ENCODE measurements around the gene CREBRF.
"Not testable (repeated sequence)": the region's sequence is repeated elsewhere in the genome, so short reads cannot be mapped to it uniquely, and the experiment has no call there.

Gene CREBRF

DNA sequence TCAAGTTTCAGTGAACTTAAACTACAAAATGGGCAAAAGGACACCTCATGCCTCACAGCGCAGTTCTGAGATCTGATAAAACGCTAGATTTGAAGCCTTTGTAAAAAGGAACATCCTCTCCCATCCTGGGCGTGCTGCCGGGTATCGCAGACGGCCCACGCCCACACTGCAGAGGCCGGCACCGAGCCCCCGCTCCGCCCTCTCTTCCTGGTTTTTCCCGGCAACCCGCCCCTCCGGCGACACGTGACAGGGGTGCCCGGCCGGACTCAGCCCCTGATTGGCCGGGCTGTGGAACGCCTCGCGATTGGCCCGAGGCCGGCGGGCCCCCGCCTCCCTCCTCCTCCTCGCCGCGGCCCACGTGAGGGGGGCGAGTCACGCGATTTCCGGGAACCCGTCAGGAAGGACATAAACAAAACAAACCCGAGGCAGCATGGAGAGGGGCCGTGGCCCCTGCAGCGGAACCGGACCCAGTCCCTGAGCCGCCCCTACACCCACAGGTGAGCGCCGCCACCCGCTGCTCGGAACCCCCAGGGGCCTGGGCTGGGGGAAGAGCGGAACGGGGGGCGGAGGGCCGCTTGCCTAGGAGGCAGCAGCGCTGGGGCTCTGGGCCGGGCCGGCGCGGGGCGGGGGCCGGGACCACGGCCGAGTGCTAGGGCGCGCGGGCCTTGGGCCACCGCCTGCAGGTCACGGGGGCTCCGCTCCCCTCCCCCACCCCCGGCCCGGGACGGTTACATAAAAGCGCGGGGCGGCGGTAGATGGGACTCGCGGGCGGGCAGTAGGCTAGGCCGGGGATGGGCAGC, at the start of gene CREBRF:
Gene CREBRF, plus strand, starts transcription at position 370 of the 800 bp plus-strand sequence. CDS start 24,424 bp downstream, outside the sequence.
- Histone ChIP-seq H3K36me3 (ENCODE audit: insufficient read depth, low read length) (no peaks in the 10 kb centered on the region), H3K4me3 (ENCODE audit: low read length) (peak within 1 kb of the TSS; percentile 76), H2AFZ (ENCODE audit: low read depth, low read length) (peak within 1 kb of the TSS; percentile 64), H3K9me3 (ENCODE audit: low read length) (no peaks in the 10 kb centered on the region), H3K4me1 (ENCODE audit: insufficient read depth, low read length) (peaks cover 3% of the 10 kb centered on the region), H3K27me3 (ENCODE audit: insufficient read depth, low read length) (no peaks in the 10 kb centered on the region)

DNA sequence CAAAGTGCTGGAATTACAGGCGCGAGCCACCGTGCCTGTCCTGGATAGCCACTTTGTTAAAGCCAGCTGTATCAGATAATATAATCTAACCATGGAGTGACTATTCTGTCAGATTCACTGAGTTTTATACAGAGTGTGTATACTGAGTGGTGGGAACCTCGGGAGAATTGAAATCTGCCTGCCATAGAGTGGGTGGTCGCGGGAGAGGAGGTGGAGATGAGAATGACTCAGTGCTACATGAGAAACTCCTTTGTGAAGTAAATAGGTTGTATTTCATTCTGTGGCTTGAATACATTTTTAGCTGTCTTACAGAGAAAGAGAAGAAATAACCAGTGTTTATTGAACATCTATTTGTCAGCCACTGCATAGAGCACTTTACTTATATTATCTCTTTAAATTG, 46.1 kb upstream of the CREBRF start:
- Histone ChIP-seq H3K9me3 (ENCODE audit: low read length) (no peaks in the 10 kb centered on the region), H3K4me1 (ENCODE audit: insufficient read depth, low read length) (peaks cover 6% of the 10 kb centered on the region), H3K27me3 (ENCODE audit: insufficient read depth, low read length) (no peaks in the 10 kb centered on the region), H3K36me3 (ENCODE audit: insufficient read depth, low read length) (peaks cover 2% of the 10 kb centered on the region), H2AFZ (ENCODE audit: low read depth, low read length) (no peak overlapping the region), H3K4me3 (ENCODE audit: low read length) (no peak overlapping the region)

DNA sequence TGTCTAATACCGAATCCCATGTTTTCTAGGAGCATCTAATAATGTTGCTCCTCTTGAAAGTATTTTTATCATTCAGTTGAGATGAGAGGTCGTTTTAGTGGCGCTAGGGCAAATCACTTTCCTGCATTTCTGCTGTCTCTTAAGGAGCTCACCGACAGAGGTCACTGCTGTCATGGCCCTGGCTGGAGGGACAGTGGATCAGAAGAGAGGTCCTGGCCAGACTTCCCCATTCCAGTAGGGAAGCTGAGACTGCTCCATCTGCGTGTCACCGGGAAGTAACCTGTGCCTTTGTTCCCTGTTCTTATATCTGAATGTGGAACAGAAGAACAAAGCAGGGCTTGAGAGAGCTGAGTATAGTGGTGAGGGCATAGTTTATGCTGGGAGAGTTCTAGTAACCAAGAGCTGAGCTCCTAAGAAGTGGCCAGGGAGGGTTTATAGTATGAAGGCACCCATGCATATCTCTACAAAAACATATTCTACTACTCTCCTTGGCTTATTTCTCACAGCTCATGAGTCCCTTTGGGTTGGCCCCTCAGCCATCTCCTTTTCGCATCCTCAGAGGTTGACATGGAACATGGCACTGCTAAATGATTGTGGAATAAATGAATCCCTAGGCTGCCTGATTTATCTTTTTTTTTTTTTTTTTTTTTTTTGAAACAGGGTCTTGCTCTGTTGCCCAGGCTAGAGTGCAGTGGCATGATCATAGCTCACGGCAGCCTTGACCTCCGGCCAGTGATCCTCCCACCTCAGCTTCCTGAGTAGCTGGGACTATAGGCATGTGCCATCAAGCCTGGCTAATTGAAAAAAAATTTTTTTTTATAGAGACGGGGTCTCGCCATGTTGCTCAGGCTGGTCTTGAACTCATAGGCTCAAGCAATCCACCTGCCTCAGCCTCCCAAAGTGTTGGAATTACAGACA, 45.3 kb upstream of the CREBRF start:
- Histone ChIP-seq H3K27me3 (ENCODE audit: insufficient read depth, low read length) (no peaks in the 10 kb centered on the region), H2AFZ (ENCODE audit: low read depth, low read length) (no peak overlapping the region), H3K4me3 (ENCODE audit: low read length) (no peak overlapping the region), H3K36me3 (ENCODE audit: insufficient read depth, low read length) (peaks cover 2% of the 10 kb centered on the region), H3K4me1 (ENCODE audit: insufficient read depth, low read length) (peaks cover 6% of the 10 kb centered on the region), H3K9me3 (ENCODE audit: low read length) (no peaks in the 10 kb centered on the region)

DNA sequence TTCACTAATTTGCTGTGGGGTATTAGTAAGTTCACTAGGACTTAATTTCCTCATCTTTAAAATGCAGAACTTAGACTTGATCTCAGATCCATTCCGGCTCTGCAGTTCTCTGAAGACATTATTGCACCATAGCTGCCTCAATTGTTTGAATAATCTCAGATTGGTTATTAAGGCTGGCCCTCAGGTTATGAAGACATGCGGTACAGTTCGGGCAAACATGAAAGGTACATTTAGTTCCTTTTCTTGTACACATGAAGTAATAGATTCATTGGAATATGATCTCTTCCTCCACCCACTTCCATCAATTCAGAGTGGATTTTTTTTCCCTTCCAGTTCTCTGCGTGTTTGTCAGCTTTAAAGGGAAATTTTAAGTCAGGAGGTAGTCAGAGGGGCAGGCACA, 44.6 kb upstream of the CREBRF start:
- Histone ChIP-seq H3K36me3 (ENCODE audit: insufficient read depth, low read length) (peaks cover 2% of the 10 kb centered on the region), H3K4me3 (ENCODE audit: low read length) (no peak overlapping the region), H3K27me3 (ENCODE audit: insufficient read depth, low read length) (no peaks in the 10 kb centered on the region), H3K9me3 (ENCODE audit: low read length) (no peaks in the 10 kb centered on the region), H3K4me1 (ENCODE audit: insufficient read depth, low read length) (peaks cover 6% of the 10 kb centered on the region), H2AFZ (ENCODE audit: low read depth, low read length) (no peak overlapping the region)

DNA sequence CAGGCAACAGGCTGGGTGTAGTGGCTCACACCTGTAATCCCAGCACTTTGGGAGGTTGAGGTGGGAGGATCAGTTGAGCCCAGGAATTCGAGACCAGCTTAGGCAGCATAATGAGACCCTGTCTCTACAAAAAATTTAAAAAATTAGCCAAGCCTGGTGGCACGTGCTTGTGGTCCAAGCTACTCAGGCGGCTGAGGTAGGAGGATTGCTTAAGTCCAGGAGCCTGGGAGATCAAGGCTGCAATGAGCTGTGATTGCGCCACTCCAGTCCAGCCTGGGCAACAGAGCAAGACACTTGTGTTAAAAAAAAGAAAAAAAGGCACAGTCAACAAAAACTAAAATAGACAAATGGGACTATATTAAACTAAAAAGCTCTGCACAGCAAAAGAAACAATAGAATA, 43.3 kb upstream of the CREBRF start:
- no peak overlapping the region for H3K4me3 ChIP-seq (ENCODE audit: low read length)
- H3K4me1 ChIP-seq (ENCODE audit: insufficient read depth, low read length) = peaks cover 6% of the 10 kb centered on the region
- peaks cover 2% of the 10 kb centered on the region for H3K36me3 ChIP-seq (ENCODE audit: insufficient read depth, low read length)
- H2AFZ ChIP-seq (ENCODE audit: low read depth, low read length) = no peak overlapping the region
- H3K9me3 ChIP-seq (ENCODE audit: low read length) = no peaks in the 10 kb centered on the region
- no peaks in the 10 kb centered on the region for H3K27me3 ChIP-seq (ENCODE audit: insufficient read depth, low read length)

- Histone ChIP-seq H3K36me3 (ENCODE audit: insufficient read depth, low read length) (peaks cover 2% of the 10 kb centered on the region), H3K4me3 (ENCODE audit: low read length) (no peak overlapping the region), H3K4me1 (ENCODE audit: insufficient read depth, low read length) (peaks cover 6% of the 10 kb centered on the region), H3K27me3 (ENCODE audit: insufficient read depth, low read length) (no peaks in the 10 kb centered on the region), H2AFZ (ENCODE audit: low read depth, low read length) (no peak overlapping the region), H3K9me3 (ENCODE audit: low read length) (no peaks in the 10 kb centered on the region)
Measured at GRCh38 chr5:173014671-173015070, 41.5 kb upstream of the CREBRF start.

DNA sequence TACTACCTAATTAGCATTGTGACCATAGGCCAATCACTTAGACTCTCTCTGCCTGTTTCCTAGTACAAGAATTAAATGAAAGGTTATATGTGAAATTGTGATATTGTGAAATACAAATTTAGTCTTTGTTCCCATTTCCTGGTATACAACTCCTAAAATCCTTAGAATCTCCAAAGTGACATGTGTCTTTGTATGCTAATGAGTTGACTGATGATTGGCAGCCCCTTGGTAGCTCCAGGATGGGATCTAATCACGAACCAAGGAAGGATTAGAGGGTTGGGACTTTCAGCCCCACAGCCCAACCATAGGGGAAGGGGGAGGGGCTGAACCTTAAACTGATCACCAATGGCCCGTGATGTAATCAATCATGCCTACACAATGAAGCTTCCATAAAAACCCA, 41.0 kb upstream of the CREBRF start:
- peaks cover 6% of the 10 kb centered on the region for H3K36me3 ChIP-seq (ENCODE audit: insufficient read depth, low read length)
- H3K27me3 ChIP-seq (ENCODE audit: insufficient read depth, low read length) = no peaks in the 10 kb centered on the region
- no peaks in the 10 kb centered on the region for H3K9me3 ChIP-seq (ENCODE audit: low read length)
- H3K4me3 ChIP-seq (ENCODE audit: low read length) = no peak overlapping the region
- peaks cover 6% of the 10 kb centered on the region for H3K4me1 ChIP-seq (ENCODE audit: insufficient read depth, low read length)
- no peak overlapping the region for H2AFZ ChIP-seq (ENCODE audit: low read depth, low read length)

GRCh38 chr5:173015598-173016455, 40.3 kb upstream of the CREBRF start:
- H3K4me3 ChIP-seq (ENCODE audit: low read length) = no peak overlapping the region
- H3K4me1 ChIP-seq (ENCODE audit: insufficient read depth, low read length) = peaks cover 1% of the 10 kb centered on the region
- H3K27me3 ChIP-seq (ENCODE audit: insufficient read depth, low read length) = no peaks in the 10 kb centered on the region
- no peak overlapping the region for H2AFZ ChIP-seq (ENCODE audit: low read depth, low read length)
- H3K9me3 ChIP-seq (ENCODE audit: low read length) = no peaks in the 10 kb centered on the region
- peaks cover 8% of the 10 kb centered on the region for H3K36me3 ChIP-seq (ENCODE audit: insufficient read depth, low read length)

DNA sequence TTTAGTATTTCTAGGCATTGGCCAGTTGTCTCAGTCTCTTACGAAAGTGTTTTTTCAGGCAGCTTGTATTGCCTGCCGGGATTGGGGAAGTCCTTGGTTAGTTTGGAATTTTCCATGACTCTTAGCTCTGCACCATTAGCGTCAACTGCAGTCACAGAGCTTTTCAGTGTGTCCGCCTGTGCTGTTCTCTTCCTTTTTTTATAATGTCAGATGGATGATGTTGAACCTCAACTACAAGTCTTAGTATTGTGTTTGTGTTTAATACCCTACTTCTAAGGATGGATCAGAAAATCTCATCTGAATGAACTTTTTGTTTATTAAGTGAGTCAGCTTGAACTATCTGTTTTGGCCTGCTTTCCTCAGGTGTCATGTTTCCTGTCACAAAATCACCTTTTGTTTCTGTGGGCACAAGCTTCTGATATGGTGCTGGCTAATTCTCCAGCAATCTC, 39.5 kb upstream of the CREBRF start:
- Histone ChIP-seq H3K4me1 (ENCODE audit: insufficient read depth, low read length) (no peaks in the 10 kb centered on the region), H3K4me3 (ENCODE audit: low read length) (no peak overlapping the region), H3K9me3 (ENCODE audit: low read length) (no peaks in the 10 kb centered on the region), H3K36me3 (ENCODE audit: insufficient read depth, low read length) (peaks cover 13% of the 10 kb centered on the region), H2AFZ (ENCODE audit: low read depth, low read length) (no peak overlapping the region), H3K27me3 (ENCODE audit: insufficient read depth, low read length) (no peaks in the 10 kb centered on the region)

- not testable (repeated sequence) for H3K9me3 ChIP-seq (ENCODE audit: low read length); H3K4me3 ChIP-seq (ENCODE audit: low read length); H3K27me3 ChIP-seq (ENCODE audit: insufficient read depth, low read length); H3K4me1 ChIP-seq (ENCODE audit: insufficient read depth, low read length); H2AFZ ChIP-seq (ENCODE audit: low read depth, low read length)
- peaks cover 13% of the 10 kb centered on the region for H3K36me3 ChIP-seq (ENCODE audit: insufficient read depth, low read length)
Measured at GRCh38 chr5:173017087-173017486, 39.1 kb upstream of the CREBRF start.

DNA sequence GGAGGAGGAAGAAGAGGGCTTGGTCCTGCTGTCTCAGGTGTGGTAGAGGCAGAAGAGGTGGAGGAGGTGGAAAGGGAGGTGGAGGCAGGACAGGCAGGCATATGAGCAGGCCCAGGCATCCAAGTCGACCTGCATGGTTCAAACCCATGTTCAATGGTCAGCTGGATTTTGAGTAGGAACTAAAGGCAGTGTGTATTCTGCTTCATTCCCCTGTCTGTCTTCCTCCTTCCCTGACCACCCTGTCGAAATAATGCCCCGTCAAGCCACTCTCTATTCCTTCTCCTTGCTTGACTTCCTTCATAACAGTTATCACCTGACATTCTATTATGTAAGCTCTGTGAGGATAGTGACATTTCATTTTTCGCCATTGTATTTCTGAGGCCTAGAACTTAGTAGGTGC, 37.8 kb upstream of the CREBRF start:
- no peaks in the 10 kb centered on the region for H3K4me1 ChIP-seq (ENCODE audit: insufficient read depth, low read length)
- H3K36me3 ChIP-seq (ENCODE audit: insufficient read depth, low read length) = peaks cover 15% of the 10 kb centered on the region
- H3K9me3 ChIP-seq (ENCODE audit: low read length) = no peaks in the 10 kb centered on the region
- no peak overlapping the region for H2AFZ ChIP-seq (ENCODE audit: low read depth, low read length)
- H3K27me3 ChIP-seq (ENCODE audit: insufficient read depth, low read length) = no peaks in the 10 kb centered on the region
- no peak overlapping the region for H3K4me3 ChIP-seq (ENCODE audit: low read length)

GRCh38 chr5:173020154-173020581, 36.0 kb upstream of the CREBRF start:
- H3K27me3 ChIP-seq (ENCODE audit: insufficient read depth, low read length) = no peaks in the 10 kb centered on the region
- H3K9me3 ChIP-seq (ENCODE audit: low read length) = no peaks in the 10 kb centered on the region
- no peak overlapping the region for H3K4me3 ChIP-seq (ENCODE audit: low read length)
- no peak overlapping the region for H2AFZ ChIP-seq (ENCODE audit: low read depth, low read length)
- H3K4me1 ChIP-seq (ENCODE audit: insufficient read depth, low read length) = no peaks in the 10 kb centered on the region
- H3K36me3 ChIP-seq (ENCODE audit: insufficient read depth, low read length) = peaks cover 17% of the 10 kb centered on the region
